A172 (cell line): ENCODE data around the gene SIK2. TPM values are rescaled to one million over a fixed set of nuclear protein-coding genes. Genes with fewer than 3 reads are reported as not detected.
"Not testable (repeated sequence)": the region's sequence is repeated elsewhere in the genome, so short reads cannot be mapped to it uniquely, and the experiment has no call there.

Experiments used
- DNase-seq: peaks from one replicate; pipeline ENCODE4 v3.0.0-alpha.2; 2015; ENCODE audit warnings: low spot score
- total RNA-seq: library from RNA; depleted of rRNA; stranded (reverse); fragments of >200 nt; shearing (Covaris generic); gene quantifications from 2 replicates; pipeline ENCODE4 v1.2.3, GENCODE V29; 2014

Gene SIK2
- total RNA-seq, 1 experiment from 2014 or later, result 7.2 TPM

- DNase-seq, result not testable (repeated sequence)
These were observed 56.2 kb downstream of the SIK2 start for GRCh38 chr11:111658493-111658892.

DNA sequence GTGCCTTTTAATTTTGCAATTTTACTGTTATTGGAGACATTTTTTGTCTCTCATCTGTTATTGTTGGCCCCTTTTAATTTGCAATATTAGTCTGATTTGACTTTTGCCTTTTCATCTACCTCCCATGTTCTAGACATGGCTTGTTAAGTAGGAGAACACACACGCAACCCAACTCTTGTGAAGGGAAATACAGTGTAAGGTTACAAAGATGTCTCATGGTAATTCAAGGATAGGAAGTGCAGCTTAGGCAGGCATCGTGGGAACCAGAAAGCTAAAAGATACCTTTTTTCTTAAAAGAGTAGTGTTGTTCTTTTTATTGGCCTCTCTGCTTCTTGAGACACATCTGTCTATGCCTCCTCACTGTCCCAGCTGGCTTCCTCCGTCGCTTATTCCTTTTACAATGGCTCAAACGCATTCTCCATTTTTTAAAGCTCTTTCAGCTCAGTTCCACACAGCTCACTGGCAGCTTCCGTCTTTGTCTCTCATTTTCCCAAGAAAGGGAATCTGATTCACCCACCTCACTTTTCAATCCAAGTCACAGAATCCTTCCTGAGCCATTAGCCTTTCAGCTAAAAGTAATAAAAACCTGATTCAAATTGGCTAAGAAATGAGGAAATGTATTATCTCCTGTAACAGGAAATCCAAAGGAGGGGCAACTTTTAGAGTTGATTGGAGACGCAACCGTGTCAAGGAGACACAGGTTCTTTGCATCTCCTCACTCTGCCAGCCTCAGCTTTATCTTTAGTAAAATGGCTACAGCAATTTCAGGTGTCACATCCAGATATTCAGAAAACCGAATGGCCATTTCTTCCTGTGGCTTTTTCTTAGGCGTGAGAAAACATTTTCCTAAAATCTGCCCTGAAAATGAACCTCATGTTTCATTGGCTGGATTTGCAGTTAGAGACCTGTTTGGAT, 57.2 kb downstream of the SIK2 start:
- no peak for DNase-seq

DNA sequence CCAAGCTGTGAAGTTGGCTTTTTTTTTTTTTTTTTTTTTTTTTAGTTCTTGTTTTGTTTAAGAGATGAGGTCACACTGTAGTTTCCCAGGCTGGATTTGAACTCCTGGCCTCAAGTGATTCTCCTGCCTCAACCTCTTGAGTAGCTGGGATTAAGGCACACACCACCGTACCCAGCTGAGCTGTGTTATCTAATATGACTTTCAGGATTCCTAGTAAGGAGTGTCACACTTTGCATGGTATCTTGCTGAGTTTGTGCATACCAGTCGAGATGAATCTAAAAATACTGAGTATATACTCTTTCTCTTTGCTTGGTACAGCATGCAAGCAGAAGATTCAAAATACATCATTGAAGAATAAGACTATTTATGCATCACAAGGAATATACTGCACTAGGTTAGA, 58.6 kb downstream of the SIK2 start:
- no peak for DNase-seq

DNA sequence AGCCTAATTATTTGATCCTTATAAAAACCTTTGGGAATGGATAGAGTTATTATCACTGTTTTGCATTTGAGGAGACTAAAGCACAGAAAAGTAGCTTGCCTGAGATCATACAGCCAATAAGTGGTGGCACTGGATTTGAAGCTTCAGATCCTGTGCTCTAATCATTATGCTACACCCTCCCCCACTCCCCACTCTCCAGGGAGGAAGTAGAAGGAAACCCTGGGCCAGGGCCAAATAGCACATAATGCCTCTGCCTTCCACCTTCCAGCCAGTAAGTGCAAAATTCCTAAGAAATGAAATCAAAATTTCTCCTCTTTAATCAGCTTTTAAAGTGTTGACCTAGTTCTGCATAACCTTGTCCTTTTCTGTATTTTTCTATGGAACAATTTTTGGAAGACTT, 61.6 kb downstream of the SIK2 start:
- DNase-seq, result no peak

DNA sequence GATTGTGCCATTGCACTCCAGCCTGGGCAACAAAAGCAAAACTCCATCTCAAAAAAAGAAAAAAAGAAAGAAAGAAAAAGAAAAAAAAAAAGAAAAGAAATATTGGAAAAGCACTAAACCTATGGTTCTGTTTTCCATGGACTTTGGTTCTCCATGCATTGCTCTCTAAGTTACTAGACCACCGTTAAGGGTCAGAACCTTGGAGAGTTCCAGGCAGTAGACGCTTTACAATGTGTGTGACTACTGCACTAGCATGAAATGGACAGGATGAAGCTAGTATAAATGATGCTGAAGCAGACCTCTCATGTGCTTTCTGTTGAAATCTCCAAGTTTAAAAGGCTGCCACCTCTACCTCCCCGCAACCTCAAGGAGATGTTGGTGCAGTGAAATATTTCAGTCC, 63.5 kb downstream of the SIK2 start:
- DNase-seq, result peak; percentile 33

- no peak for DNase-seq
These were observed 66.7 kb downstream of the SIK2 start for GRCh38 chr11:111668980-111669379.

- DNase-seq, result no peak
These were observed 69.1 kb downstream of the SIK2 start for GRCh38 chr11:111671383-111671782.

GRCh38 chr11:111672949-111673348, 70.7 kb downstream of the SIK2 start:
- no peak for DNase-seq

- no peak for DNase-seq
These were observed 72.7 kb downstream of the SIK2 start for GRCh38 chr11:111674941-111675340.

DNA sequence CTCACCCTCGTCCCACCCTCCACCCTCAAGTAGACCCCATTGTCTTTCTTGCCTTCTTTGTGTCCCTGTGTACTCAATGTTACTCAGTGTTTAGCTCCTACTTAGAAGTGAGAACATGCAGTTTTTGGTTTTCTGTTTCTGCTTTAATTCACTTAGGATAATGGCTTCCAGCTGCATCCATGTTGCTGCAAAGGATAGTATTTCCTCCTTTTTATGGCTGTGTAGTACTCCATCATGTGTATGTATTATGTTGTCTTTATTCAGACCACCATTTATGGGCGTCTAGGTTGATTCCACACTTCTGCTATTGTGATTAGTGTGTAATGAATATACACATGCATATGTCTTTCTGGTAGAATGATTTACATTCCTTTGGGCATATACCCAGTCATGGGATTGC, 73.6 kb downstream of the SIK2 start:
- no peak for DNase-seq

DNA sequence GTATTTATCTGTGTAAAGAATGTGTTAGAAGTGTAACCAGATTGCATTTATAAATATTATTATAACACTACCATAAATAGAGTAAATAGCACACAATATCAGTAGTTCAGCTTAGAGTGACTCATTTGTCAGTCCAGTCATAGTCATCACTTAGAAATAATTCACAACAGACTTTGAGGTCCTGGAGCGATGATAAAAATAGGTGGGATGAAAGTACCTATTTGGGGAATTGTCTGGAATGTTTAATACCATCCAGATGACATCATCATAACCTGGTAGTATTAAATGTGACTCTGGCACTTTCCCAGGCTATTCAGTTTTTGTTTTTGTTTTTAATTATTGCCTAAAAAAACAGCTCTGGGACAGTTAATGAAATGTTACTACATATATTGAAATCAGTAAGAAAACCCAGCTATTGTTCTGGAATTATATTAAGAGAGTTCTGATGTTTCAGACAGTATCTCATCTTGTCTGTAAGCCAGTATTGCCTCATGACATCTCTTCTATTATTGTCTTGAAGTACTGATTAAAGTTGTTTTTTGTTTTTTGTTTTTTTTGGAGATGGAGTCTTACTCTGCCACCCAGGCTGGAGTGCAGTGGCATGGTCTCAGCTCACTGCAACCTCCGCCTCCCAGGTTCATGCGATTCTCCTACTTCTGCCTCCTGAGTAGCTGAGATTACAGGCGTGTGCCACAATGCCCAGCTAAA, 74.8 kb downstream of the SIK2 start:
- peak; percentile 52 for DNase-seq

DNA sequence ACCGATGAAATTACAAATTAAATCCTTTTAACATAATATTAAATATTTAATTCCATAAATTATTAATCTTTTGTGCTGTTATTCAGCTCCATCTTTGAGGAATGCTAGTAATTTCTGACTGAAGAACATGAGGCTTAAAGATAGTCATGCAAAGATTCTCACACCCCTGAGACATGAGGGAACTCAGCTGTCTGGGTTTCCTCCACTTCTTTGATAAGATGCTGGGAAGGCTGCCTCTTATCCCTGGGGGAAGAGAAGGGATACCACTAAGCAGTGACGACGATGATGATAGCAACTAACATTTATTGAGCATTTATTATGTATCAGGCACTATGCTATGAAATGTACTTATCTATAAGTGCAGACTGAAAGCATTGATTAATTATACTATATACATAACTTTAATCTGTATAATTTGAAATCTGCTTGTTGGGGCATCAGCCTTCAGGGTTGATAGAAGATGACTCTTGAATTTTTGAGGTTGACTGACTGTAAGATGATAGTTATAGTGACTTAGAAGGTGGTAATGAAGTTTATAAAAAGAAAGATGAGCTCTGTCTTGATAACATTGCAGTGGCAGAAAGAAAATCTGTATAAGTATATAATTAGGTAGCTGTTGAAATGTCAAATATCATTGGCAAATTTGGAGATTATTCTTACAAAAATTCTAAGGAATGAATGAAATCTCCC, 78.4 kb downstream of the SIK2 start:
- no peak for DNase-seq

GRCh38 chr11:111683806-111684205, 81.6 kb downstream of the SIK2 start:
- no peak for DNase-seq

DNA sequence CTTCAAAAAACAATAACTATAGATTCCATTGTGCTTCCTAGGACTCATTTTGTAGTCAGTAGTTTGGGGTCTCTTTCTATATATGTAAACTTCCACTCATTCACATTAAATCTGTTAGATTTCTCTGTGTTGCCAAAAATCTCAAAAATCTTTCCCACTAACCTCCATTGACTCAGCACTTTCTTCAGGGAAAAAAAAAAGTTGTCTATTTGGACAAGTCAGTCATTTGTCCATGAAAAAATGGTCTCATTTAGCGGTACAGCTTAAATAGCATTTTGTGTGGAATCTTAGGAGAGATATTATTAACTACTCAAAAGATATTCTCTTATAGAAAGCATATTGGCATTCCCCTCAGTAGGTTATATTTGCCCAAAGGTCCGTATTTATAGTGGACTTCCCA, 82.0 kb downstream of the SIK2 start:
- no peak for DNase-seq

DNA sequence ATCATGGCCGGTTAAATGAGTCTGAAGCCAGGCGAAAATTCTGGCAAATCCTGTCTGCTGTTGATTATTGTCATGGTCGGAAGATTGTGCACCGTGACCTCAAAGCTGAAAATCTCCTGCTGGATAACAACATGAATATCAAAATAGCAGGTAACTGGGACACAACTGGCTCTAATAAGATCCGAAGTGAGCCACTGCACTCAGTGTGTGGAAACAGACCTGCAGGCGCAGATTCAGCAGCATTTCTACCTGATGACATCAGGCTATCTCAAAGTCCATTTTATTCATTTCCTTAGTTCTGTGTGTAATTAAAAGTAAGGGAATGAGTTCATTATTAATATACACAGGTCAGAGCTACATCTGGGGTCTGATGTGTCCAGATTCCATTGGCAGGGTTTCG, 85.8 kb downstream of the SIK2 start:
- DNase-seq, result no peak

DNA sequence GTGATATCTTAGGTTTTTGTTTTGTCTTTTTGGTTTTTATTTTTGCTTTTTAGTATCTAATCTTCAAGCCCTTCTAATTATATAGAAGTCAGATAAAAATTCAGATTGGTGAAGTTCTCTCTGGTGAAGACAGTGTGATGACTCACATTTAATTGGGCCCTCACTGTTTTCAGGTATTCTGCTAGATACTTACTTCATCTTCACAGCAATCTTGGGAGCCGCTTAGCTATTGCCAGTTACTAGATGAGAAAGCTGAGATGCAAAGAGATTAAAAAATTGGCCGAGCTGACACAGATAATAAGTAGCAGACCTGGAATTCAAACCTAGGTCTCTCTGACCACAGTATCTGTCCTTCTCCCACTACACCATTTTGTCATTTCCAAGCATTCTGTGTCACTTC, 88.9 kb downstream of the SIK2 start:
- DNase-seq, result no peak

- DNase-seq, result no peak
These were observed 89.5 kb downstream of the SIK2 start for GRCh38 chr11:111691741-111692140.

GRCh38 chr11:111693224-111693937, 91.1 kb downstream of the SIK2 start:
- no peak for DNase-seq

DNA sequence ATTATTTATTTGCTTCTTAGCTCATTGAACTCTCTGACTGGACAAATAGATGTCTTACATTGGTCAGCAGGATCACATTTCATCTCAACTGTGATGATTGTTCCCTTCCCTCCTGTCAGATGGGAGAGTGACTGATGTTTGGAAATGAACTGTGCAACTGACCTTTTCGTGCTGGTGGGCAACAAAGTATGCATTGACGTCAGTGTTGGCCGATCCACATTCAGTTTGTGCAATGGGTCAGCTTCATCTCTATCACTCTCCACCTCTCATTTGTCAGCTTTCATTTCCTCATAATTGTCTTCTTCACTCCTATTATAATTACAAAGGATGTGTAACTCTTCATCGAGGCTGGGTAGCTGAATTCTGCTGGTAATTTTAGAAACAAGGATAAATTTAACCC, 92.6 kb downstream of the SIK2 start:
- DNase-seq, result no peak

DNA sequence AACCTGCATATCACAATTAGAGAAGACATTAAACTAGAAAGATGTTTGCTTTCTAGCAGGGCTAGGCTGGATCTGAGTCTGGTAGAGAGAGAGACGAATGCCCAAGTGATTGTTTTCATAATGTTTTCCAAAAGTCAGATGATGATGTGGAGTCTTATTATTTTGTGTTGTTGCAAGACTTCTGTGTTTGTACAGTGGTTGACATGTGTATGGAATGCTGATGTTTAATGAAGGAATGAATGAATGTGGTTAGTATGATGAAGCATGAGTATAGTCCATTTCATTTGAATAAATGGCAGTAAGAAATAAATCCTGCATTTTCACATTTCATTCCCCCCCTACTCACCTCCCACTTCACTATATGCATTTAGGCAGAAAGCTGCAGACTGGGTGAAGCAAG, 94.3 kb downstream of the SIK2 start:
- no peak for DNase-seq

GRCh38 chr11:111697933-111698371, 95.7 kb downstream of the SIK2 start:
- no peak for DNase-seq
